GM21515 (cell line): Measurements from ENCODE around the gene PTTG1.

Experiments
- ATAC-seq: cut with Tn5 transposase; IDR thresholded peaks from one replicate; pipeline ENCODE4 v1.9.1; 2021; ENCODE audit not compliant: unreplicated experiment

The PTTG1 gene

DNA sequence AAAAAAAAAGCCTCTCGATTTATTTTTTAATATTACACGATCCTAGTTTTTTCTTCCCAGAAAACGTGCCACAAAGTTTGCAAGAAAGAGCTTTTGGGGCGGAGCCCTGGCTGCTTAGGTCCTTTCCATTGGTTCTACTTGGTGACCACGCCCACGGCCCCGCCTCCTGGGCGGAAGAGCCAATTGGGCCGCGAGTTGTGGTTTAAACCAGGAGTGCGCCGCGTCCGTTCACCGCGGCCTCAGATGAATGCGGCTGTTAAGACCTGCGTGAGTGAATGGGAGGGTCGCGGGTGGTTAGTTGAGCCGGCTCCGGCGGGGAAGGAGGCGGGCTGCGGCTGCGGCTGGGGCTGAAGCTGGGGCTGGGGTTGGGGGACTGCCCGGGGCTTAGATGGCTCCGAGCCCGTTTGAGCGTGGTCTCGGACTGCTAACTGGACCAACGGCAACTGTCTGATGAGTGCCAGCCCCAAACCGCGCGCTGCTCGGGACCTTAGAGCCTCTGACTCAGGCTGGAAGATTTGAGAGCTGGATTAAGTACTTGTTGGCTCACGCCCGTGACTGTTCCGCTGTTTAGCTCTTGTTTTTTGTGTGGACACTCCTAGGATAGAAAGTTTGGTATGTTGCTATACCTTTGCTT, at the start of gene PTTG1:
Gene PTTG1 (plus strand): TSS at position 231 of the 634 bp plus-strand sequence. CDS start 458 bp downstream, outside the sequence.
- ATAC-seq = peak; percentile 67

DNA sequence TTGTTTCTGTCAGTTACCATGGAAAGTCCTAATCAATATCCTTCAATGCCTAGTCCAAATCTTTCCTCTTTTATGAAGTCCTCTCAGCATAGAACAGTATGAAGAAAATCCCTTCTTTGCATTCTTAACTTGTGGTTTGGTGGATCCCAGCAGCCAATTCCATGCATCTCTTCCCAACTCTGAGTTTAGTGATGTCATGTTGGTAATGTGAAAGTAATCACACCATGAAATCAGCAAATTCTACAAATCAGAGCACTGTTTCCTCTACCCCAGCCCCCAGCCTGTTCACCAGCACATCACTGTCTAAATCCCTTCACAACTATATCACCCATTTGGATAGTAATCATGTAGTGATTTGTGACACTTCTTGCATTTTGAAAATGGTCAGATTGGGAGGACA, 46.5 kb upstream of the PTTG1 start:
- no peak for ATAC-seq

DNA sequence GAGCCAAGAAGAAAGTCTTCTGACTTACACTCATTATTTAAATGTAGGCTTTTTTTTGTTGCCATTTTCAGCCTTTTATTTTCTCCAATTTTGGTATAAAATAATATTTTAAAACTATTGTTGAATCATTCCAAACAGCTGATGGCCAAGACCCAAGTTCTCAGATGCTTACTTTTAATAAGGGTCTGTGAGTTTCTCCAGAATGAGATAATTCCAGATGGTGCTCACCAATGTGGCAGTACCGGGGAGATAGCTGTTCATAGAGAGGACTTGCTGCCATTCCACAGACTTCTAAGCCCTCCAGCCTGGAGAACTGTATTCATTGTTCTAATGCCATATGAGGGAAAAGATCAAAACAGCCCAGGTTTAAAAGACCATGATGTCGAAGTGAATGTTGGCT, 46.0 kb upstream of the PTTG1 start:
- no peak for ATAC-seq

DNA sequence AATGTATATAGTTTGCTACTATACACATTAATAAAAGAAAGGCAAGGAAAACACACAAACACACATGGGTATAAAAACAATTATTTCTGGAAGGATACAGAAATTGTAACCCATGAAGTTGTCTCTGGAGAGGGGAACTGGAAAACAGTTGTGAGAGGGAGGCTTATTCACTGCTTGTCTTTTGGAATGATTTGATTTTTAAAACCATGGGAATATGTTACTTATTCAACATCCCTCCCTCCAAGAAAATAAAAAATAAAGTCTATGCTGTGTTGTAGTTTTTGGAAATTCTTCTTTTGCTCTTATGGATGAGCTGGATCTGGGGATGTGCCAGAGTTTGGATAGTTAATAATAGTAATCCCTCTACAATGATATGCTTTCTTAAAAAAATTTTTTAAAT, 45.2 kb upstream of the PTTG1 start:
- ATAC-seq = no peak

DNA sequence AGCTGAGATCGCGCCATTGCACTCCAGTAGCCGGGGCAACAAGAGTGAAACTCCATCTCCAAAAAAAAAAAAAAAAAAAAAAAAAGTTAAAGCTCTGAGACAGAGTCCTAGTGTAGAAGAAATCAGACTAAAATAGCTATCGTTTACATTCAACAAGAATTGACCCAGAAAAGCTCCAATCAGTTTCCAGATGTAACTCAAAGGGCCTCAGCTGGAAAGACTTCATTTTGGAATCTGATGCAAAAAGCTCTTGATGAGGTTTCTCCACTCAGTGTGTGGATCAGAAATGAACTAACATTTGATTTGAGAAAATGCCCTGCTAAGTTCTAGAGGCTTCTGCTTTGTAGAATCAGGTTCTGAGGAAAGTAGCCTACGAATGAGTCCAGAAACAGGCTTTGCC, 44.0 kb upstream of the PTTG1 start:
- ATAC-seq = no peak

DNA sequence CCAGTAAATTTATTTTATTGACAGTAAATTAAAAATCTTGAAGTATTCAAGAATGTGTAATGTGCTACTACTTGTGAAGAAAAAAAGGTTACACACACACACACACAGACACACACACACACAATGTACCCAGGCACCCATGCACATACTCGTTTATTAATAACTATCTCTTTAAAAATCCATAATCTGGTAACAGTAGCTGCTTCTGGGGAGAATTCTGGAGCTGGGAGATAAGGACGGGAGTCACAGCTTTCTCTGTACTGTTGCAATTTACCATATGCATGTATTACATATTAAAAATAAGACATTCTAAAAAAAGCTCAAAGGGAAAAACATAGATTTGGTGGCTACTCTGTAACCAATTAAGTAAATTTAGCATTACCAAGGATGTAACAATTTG, 43.3 kb upstream of the PTTG1 start:
- ATAC-seq = no peak

DNA sequence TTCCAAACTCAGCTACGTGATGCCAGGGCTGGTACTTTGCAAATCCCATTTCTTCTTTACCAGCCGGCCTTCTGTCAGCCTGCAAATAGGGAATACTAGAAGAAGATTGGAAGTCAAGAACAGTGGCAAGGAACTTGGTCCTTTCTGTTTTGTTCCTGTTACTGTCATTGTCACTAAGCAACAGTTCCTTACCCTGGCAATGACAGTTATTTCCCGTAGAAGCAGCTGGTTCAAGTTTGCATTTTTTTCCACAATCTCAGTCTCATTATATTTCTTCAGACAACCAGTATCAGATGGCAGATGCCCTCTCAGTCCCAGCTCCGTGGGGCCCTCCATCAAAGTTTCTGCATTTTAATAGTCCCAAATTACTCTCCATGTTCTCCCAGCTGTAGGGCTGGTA, 42.1 kb upstream of the PTTG1 start:
- ATAC-seq = no peak

DNA sequence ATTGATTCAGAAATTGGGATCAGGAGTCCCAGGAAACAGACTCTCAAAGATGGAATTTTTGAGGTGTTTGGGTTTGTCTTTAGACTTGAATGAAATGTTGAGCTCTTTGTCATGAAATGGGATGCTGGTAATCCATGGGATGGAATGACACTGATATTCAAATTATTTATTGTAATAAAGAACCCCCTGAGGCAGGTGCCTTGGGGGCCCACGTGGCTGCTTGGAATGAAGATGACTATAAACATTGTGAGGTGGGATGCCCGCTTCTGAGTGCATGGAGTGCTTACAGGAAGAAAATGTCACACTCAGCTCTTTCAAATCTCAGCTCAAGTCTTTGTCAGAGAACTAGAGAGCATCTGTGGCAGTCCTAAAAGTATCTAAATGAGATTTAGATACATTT, 41.6 kb upstream of the PTTG1 start:
- ATAC-seq = no peak

DNA sequence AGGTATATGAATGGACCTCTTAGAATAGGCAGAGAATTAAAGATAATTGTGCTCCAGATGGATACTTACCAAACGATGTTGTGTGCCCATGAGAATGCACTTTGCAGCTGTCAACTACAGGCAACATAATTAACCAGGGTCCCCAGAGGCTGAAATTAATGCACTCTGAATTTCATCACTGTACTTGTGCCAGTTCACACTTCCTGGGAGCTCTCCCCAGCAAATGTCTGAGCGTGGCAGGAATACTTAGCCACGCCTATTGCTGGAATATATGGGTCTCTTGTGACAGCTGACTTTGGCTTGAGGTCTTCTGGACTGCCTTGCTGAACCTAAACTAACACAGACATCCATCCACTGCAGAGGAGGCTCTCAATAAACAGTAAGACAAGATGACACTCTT, 39.3 kb upstream of the PTTG1 start:
- ATAC-seq = no peak

DNA sequence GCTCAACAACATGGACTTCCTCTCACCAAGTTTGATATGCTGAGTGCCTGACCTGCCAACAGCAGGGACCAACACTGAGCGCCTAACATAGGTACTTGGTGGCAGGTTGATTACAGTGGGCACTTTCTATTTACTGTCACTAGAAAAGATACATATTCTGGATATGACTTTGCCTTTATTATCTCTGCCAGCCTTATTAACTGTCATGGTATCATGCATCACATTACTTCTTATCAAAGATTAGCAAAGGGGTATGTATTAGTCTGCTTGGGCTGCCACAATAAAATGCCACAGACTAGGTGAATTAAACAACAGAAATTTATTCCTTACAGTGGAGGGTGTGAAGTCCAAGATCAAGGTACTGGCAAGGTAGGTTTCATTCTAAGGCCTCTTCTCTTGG, 37.0 kb upstream of the PTTG1 start:
- no peak for ATAC-seq

DNA sequence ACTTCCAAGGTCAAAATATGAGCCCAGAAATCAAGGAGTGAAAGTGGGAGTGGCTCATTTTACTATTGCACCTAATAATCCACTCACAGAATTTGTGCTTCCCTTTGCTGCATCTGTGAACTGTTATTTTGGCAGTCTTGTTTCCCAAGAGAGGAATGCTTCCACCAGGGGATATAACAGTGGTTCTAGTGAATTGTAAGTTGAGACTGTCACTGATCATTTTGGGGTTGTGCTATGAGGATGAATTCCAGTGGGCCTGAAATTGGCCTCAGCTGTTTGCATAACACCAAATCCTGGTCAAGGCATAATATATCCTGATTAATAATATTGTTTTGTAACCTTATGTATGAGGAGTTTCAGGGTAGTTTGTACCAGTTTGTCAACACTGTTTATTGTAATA, 36.2 kb upstream of the PTTG1 start:
- ATAC-seq = no peak

DNA sequence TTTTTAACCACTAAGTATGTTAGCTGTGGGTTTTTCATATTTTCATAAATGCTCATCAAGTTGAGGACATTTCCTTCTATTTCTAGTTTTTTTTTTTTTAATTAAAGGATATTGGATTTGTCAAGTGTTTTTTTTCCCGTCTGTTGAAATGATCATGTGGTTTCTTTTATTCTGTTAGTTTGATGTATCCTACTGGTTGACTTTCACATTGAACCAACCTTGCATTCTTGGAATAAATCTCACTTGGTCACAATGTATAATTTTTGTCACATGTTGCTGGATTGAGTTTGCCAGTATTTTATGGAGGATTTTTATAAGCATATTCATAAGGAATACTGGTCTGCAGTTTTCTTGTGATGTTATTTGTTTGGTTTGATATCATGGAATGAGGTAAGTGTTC, 34.2 kb upstream of the PTTG1 start:
- ATAC-seq = no peak

DNA sequence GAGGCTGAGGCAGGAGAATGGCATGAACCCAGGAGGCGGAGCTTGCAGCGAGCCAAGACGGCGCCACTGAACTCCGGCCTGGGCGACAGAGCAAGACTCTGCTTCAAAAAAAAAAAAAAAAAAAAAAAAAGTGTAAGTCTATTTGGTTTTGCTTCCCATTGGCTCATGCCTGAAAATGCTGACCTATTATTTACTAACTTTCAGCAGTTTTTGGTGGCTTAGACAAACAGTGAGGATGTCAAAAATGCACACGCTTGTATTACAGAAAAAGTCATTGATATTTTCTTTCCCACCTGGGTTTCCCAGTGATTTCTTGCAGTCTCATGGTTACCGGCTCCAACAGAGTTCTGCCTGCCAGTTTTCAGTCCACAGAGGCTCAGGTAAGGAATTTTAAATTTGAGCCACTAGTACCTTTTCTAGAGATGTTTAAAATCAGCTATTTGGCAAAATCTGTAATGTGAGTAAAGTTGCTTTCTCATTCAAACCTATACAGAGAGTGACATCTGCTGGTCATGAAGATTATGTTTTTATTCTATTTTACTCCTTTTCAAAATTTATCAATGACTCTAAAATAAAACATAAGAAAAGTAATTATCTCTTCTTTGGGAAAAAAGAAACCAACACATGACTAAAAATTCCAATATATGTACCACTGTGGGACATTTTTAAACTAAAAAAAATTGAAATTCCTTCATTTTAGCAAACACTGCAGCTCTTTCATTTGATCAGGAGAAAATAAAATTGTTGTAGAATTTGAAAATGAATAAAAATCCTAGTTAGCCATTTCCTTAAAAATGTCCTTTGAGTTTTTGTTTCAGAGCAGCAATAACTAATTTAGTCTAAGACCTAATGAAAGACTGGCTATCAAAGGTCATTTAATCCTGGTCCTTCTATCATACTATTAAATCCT, 30.6 kb upstream of the PTTG1 start:
- ATAC-seq = no peak

DNA sequence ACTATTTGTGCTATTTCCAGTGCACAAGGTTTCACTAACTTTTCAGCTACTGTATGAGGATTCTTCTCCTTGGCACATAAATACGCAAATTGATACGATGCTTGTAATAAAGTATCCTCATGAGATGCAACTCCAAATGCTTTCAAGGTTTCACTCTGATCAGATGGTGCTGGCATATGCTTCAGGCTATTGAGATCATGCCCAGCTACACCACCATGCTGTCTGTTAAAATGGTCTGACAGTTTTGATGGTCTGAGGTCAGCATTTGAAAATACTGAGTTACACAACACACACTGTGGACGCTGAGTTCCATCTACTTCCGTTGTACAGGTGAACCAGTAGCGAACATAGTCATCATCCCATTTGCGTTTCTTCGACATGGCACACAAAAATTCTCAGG, 26.5 kb upstream of the PTTG1 start:
- no peak for ATAC-seq

DNA sequence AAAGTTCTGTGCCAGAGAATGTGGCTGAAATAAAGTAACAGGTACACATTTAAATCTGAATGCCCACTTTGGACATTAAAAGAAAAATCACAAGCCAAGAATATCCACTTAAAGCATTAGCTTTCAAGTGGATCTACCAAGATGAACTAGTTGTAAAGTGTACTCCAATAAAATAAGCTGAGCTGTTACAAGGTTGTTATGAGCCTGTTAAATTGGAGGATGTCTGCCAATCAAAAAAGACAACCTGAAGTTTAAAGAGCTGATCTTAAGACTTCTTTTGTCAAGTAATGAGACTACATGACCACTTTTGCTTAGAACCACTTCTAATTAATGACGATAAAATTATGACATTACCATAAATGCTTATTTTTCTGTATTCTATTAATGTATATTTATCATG, 24.2 kb upstream of the PTTG1 start:
- no peak for ATAC-seq

DNA sequence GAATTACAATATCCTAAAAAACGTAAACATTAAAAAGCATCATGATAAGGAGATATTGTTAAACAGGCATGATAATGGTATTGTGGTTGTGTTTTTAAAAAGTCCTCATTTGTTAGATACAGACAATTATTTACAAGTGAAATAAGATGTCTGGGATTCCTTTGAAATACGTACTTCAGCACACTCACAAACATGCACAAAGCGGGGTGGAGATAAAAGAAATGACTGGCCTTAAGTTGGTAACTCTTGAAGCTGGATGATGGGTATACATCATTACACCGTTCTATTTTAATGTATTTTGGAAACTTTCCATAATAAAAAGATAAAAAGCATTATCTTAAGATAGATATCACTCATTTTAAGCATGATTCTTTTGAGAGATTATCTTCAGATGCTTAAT, 22.8 kb upstream of the PTTG1 start:
- ATAC-seq = no peak

DNA sequence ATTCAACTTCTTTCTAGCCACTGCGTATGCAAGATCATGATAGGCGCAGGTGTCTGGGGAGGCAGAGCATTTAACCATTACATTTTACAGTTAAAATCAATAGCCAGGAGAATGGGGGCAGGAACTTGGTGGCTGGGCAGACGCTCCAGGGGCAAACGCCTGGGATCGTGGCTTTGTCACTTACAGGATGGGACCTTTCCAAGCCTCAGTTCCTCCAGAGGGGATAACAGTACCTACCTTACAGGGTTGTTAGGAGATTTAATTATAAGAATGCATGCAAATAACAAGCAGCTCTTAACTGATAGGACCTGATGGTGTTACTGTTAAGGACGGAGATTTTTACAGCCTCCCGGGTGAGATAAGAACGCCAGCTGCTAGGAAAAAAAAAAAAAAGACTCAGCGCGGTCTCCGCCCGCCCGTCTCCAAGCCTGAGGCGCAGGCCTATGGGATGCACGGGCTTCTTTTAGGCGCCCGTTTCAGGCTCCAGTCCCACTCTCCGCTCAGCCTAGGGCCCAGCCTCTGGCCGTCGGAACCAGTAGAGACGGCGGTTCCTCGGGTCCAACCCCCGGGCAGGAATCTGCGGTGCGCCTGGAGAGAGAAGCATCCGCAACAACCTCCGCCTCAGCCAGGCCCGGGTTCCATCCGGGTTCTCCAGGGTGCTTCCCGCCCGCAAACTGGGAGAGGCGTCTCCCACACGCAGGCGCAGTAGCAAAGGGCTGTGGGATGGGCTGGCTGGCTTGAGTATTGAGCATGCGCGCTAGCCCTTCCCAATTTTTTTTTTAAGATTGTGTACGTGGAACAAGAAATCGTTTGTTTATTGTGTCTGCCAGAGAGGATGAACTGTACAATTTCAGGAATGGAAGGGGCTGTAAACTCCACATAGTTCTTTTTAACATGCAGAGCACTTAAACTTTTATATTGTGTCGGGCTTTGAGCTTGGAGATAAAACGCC, 22.0 kb upstream of the PTTG1 start, which contains the start of gene FAM200C:
Gene FAM200C (minus strand): TSS at position 653 of the 952 bp plus-strand sequence. CDS start 4,564 bp downstream, outside the sequence.
- ATAC-seq = peak; percentile 86

DNA sequence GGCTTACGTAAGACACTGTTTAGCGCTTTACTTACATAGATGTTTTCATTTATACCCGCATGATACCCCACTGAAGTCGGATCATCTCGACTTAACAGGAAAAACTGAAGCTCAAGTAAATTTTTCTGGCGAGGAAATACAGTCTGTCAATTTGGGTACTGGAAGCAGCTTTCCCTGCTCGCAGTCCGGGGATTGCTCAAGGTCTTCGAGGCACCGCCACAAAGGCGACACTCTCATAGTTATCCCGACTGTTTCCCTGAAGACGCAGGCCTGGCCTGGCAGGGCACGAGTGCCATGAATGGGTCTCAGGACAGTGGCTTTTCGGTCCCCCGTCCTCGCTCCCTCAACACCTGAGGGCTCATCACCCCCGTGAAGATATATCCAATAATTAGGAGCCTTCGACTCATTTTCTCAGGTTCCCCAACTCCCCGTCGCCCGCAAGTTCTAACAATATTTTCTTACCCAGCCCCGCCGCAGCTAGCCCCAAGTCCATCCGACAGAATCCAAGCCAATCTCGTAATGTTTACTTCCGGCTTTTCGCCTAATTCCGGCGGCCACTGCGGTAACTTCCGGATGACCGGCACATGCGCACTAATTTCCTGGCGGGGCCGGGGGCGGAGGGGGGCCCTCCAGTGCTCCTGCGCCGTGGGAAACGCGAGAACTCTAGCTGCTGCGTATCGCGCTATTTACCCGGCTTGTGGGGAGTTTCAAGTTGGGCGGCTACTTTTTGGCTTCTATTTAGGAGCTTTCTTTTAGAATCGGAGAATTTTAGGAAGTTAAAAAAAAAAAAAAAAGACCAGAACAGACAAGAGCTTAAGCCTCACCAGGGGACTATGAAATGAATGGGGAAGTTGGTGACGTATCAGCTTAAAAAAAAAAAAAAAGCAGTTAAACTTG, 2.8 kb upstream of the PTTG1 start, which contains the start of gene SLU7:
Gene SLU7 (minus strand): TSS at position 521 of the 897 bp plus-strand sequence. CDS start 3,787 bp downstream, outside the sequence.
- ATAC-seq = peak; percentile 71

DNA sequence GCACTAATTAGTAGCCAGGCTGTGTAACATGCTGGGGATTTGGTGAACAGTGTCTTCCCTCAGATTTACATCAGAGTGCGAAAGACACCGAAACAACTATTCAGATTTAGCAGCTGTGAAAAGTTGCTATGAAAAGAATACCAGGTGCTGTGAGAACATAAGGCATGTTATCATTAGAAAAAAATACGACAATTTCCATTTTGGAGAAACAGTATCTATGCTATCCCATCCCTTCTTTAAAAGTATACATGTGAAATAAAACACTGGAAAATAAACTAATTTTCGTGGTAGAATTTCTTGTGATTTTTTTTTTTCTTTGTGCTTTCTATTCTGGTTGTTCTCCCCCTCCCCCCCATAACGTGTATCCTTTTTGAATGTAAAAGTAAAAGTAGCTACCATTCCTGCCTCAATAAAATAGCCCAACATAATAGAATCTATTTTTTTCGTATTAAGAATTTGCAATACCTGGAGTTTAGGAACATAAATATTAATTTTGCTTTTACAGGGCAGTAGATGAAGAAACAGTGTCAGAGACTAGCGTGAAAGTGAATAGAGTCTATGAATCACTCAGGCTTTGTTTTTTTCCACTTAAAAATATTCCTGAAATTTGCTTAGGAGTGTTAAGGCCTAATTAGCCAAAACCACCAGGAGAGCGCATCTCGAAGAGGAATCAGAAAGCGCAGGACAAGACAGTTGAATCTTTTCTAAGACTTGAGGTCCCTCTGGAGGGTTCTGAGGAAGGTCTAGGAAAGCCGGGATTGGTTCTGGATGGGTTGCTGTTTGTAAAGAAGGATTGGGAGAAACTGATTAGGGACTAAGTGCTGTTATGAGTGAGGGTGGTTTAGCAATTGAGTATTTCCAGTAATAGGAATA, 2.0 kb upstream of the PTTG1 start:
- peak; percentile 43 for ATAC-seq
